Measurements from ENCODE around the gene R3HDM2.

The R3HDM2 gene

GRCh38 chr12:57461276-57461916 is 30.6 kb upstream of the R3HDM2 start:
- Histone ChIP-seq H4K20me1 (ENCODE audit: insufficient read depth, low read length, poor library complexity, severe bottlenecking) (no peaks in the 10 kb centered on the region), H3K27me3 (ENCODE audit: insufficient read depth, low read length, poor library complexity, severe bottlenecking) (no peaks in the 10 kb centered on the region), H3K9ac (ENCODE audit: low read depth, low read length, poor library complexity, severe bottlenecking) (peak overlapping the region; percentile 90), H3K4me2 (ENCODE audit: low read depth, low read length, poor library complexity, severe bottlenecking) (peak overlapping the region; percentile 82), H3K4me3 (ENCODE audit: low read length, poor library complexity, severe bottlenecking) (peak overlapping the region; percentile 78), H3F3A (ENCODE audit: low read depth) (peaks cover 2% of the 10 kb centered on the region; the same call in 1 of the 2 replicates), H2AFZ (ENCODE audit: low read length) (peak overlapping the region; percentile 76), H3K4me1 (ENCODE audit: insufficient read depth, low read length, poor library complexity, severe bottlenecking) (peaks cover 28% of the 10 kb centered on the region), H3K79me2 (ENCODE audit: insufficient read depth, low read length) (no peaks in the 10 kb centered on the region), H3K36me3 (ENCODE audit: insufficient read depth, low read length) (no peaks in the 10 kb centered on the region), H3K9me2 (replicated peaks; ENCODE audit: low read depth, low read length) (no peaks in the 10 kb centered on the region), H3K9me3 (ENCODE audit: insufficient read depth, low read depth, low read length) (no peaks in the 10 kb centered on the region)
- no peak for TF ChIP-seq CTCF (conservative IDR thresholded peaks at IDR 0.05; ENCODE audit: low read length)
- TF ChIP-seq EZH2phosphoT487 (IDR thresholded peaks at IDR 0.05; ENCODE audit: borderline replicate concordance): no peak

- Histone ChIP-seq H4K20me1 (ENCODE audit: insufficient read depth, low read length, poor library complexity, severe bottlenecking) (no peaks in the 10 kb centered on the region), H2AFZ (ENCODE audit: low read length) (peak overlapping the region; percentile 12; the same call in 1 of the 2 replicates), H3K4me2 (ENCODE audit: low read depth, low read length, poor library complexity, severe bottlenecking) (peak overlapping the region; percentile 82), H3K4me3 (ENCODE audit: low read length, poor library complexity, severe bottlenecking) (peak overlapping the region; percentile 78), H3K9ac (ENCODE audit: low read depth, low read length, poor library complexity, severe bottlenecking) (peak overlapping the region; percentile 90), H3K36me3 (ENCODE audit: insufficient read depth, low read length) (no peaks in the 10 kb centered on the region), H3K79me2 (ENCODE audit: insufficient read depth, low read length) (no peaks in the 10 kb centered on the region), H3K9me2 (replicated peaks; ENCODE audit: low read depth, low read length) (no peaks in the 10 kb centered on the region), H3K4me1 (ENCODE audit: insufficient read depth, low read length, poor library complexity, severe bottlenecking) (peaks cover 28% of the 10 kb centered on the region), H3K27me3 (ENCODE audit: insufficient read depth, low read length, poor library complexity, severe bottlenecking) (no peaks in the 10 kb centered on the region), H3K9me3 (ENCODE audit: insufficient read depth, low read depth, low read length) (no peaks in the 10 kb centered on the region), H3F3A (ENCODE audit: low read depth) (peaks cover 2% of the 10 kb centered on the region; the same call in 1 of the 2 replicates)
- no peak for TF ChIP-seq EZH2phosphoT487 (IDR thresholded peaks at IDR 0.05; ENCODE audit: borderline replicate concordance)
- TF ChIP-seq CTCF (conservative IDR thresholded peaks at IDR 0.05; ENCODE audit: low read length): peak; percentile 17; the same call in 1 of the 2 replicates
Observed at GRCh38 chr12:57460841-57461275, 30.0 kb upstream of the R3HDM2 start.

- peak overlapping the region; percentile 90 for H3K9ac ChIP-seq (ENCODE audit: low read depth, low read length, poor library complexity, severe bottlenecking)
Observed at GRCh38 chr12:57460468-57460784, 29.6 kb upstream of the R3HDM2 start.

More at GRCh38 chr12:57460468-57460784, 29.6 kb upstream of the R3HDM2 start:
- peaks cover 2% of the 10 kb centered on the region; the same call in 1 of the 2 replicates for H3F3A ChIP-seq (ENCODE audit: low read depth)
- no peaks in the 10 kb centered on the region for H3K79me2 ChIP-seq (ENCODE audit: insufficient read depth, low read length)
- no peak overlapping the region for H2AFZ ChIP-seq (ENCODE audit: low read length)
- H4K20me1 ChIP-seq (ENCODE audit: insufficient read depth, low read length, poor library complexity, severe bottlenecking): no peaks in the 10 kb centered on the region
- H3K4me3 ChIP-seq (ENCODE audit: low read length, poor library complexity, severe bottlenecking): peak overlapping the region; percentile 78
- TF ChIP-seq CTCF (conservative IDR thresholded peaks at IDR 0.05; ENCODE audit: low read length): no peak
- no peak for TF ChIP-seq EZH2phosphoT487 (IDR thresholded peaks at IDR 0.05; ENCODE audit: borderline replicate concordance)
- H3K27me3 ChIP-seq (ENCODE audit: insufficient read depth, low read length, poor library complexity, severe bottlenecking): no peaks in the 10 kb centered on the region
- no peaks in the 10 kb centered on the region for H3K9me2 ChIP-seq (replicated peaks; ENCODE audit: low read depth, low read length)
- H3K36me3 ChIP-seq (ENCODE audit: insufficient read depth, low read length): no peaks in the 10 kb centered on the region
- H3K4me2 ChIP-seq (ENCODE audit: low read depth, low read length, poor library complexity, severe bottlenecking): peak overlapping the region; percentile 82
- peaks cover 28% of the 10 kb centered on the region for H3K4me1 ChIP-seq (ENCODE audit: insufficient read depth, low read length, poor library complexity, severe bottlenecking)
- H3K9me3 ChIP-seq (ENCODE audit: insufficient read depth, low read depth, low read length): no peaks in the 10 kb centered on the region
